IMR-90 (cell line): Measurements from ENCODE around the gene KCTD2. TPM values are rescaled to one million over a fixed set of nuclear protein-coding genes. Genes with fewer than 3 reads are reported as not detected.

Source experiments
- ATAC-seq: fragments of 200-7000 bp; cut with Tn5 transposase; 2 replicates; pipeline ENCODE4 v1.9.1; 2020; ENCODE audit warnings: low read depth, mild to moderate bottlenecking, moderate library complexity
- BruUV-seq: library from RNA; stranded (reverse); fragments of 400-500 nt; replicated peaks from 2 replicates; lab custom pipeline; 2021; lab: Mats Ljungman, UMichigan
- CTCF ChIA-PET: fragments of 300-600 bp; formaldehyde crosslinking; extraction: SDS; loops from one replicate; lab custom pipeline; 2021; ENCODE audit warnings: antibody characterized with exemption; lab: Yijun Ruan, JAX
- POLR2A ChIA-PET: fragments of 300-600 bp; sonication (Branson Sonifier 250); formaldehyde crosslinking; loops from one replicate; lab custom pipeline; 2022; ENCODE audit warnings: antibody characterized with exemption; ENCODE audit not compliant: unreplicated experiment; lab: Charles Lee
- DNase-seq: peaks from one replicate; pipeline ENCODE4 v3.0.0; 2013
- H2AFZ ChIP-seq: replicated peaks from 2 replicates; pipeline ENCODE3; 2013; ENCODE audit warnings: low read length, mild to moderate bottlenecking; ENCODE audit not compliant: poor library complexity
- H2AK5ac ChIP-seq: 2 replicates; pipeline ENCODE4 v1.6.1; 2013; ENCODE audit warnings: low read depth, low read length, inconsistent platforms
- H2AK9ac ChIP-seq: replicated peaks from 2 replicates; pipeline ENCODE3; 2013; ENCODE audit warnings: mild to moderate bottlenecking, low read depth, low read length, moderate library complexity; ENCODE audit not compliant: poor library complexity
- H2BK120ac ChIP-seq: 2 replicates; pipeline ENCODE4 v1.6.1; 2013; ENCODE audit warnings: low read depth, low read length, inconsistent platforms
- H2BK15ac ChIP-seq: 3 replicates; pipeline ENCODE4 v1.6.1; 2013; ENCODE audit warnings: low read depth, low read length, inconsistent platforms
- H2BK20ac ChIP-seq: 2 replicates; pipeline ENCODE4 v1.6.1; 2013; ENCODE audit warnings: low read depth, mild to moderate bottlenecking, inconsistent platforms, low read length, moderate library complexity
- H2BK5ac ChIP-seq: 2 replicates; pipeline ENCODE4 v1.6.1; 2013; ENCODE audit warnings: mild to moderate bottlenecking, low read depth, low read length, inconsistent platforms; ENCODE audit not compliant: poor library complexity, severe bottlenecking
- H3K14ac ChIP-seq: replicated peaks from 2 replicates; pipeline ENCODE4 v1.6.1; 2013; ENCODE audit warnings: low read depth, low read length, inconsistent platforms
- H3K18ac ChIP-seq: 2 replicates; pipeline ENCODE4 v1.6.1; 2013; ENCODE audit warnings: low read depth, low read length, control low read depth
- H3K23ac ChIP-seq: 2 replicates; pipeline ENCODE4 v1.6.1; 2013; ENCODE audit warnings: low read depth, low read length, inconsistent platforms
- H3K27ac ChIP-seq: 2 replicates; pipeline ENCODE4 v1.5.1; 2013; ENCODE audit warnings: mild to moderate bottlenecking, control low read depth, low read length; ENCODE audit not compliant: insufficient read depth
- H3K27me3 ChIP-seq: 2 replicates; pipeline ENCODE4 v1.6.1; 2013; ENCODE audit warnings: low read length; ENCODE audit not compliant: control insufficient read depth, insufficient read depth
- H3K36me3 ChIP-seq: 2 replicates; pipeline ENCODE4 v1.6.1; 2013; ENCODE audit warnings: low read length, mixed read lengths; ENCODE audit not compliant: control insufficient read depth, insufficient read depth
- H3K4ac ChIP-seq: 2 replicates; pipeline ENCODE4 v1.6.1; 2013; ENCODE audit warnings: low read depth, low read length, inconsistent platforms
- H3K4me1 ChIP-seq: 2 replicates; pipeline ENCODE4 v1.6.1; 2013; ENCODE audit warnings: low read length, mixed read lengths; ENCODE audit not compliant: control insufficient read depth, insufficient read depth
- H3K4me2 ChIP-seq: 2 replicates; pipeline ENCODE4 v1.6.1; 2013; ENCODE audit warnings: low read depth, mild to moderate bottlenecking, control low read depth, low read length, moderate library complexity
- H3K4me3 ChIP-seq: 2 replicates; pipeline ENCODE4 v1.5.1; 2013; ENCODE audit warnings: low read depth, mild to moderate bottlenecking, control low read depth, low read length, moderate library complexity; ENCODE audit not compliant: insufficient read depth
- H3K56ac ChIP-seq: 2 replicates; pipeline ENCODE4 v1.6.1; 2013; ENCODE audit warnings: low read length, inconsistent platforms; ENCODE audit not compliant: insufficient read depth; ENCODE audit errors: extremely low read depth
- H3K79me1 ChIP-seq, 2 experiments: 2 replicates each; pipeline ENCODE4 v1.6.1; 2013; ENCODE audit warnings: low read length in 2 of 2, inconsistent platforms in 1 of 2, low read depth in 1 of 2
- H3K9ac ChIP-seq: 2 replicates; pipeline ENCODE4 v1.6.1; 2013; ENCODE audit warnings: low read depth, low read length, control low read depth
- H3K9me1 ChIP-seq: 2 replicates; pipeline ENCODE4 v1.6.1; 2013; ENCODE audit warnings: low read length, inconsistent platforms; ENCODE audit not compliant: insufficient read depth
- H3K9me3 ChIP-seq: 2 replicates; pipeline ENCODE4 v1.6.1; 2013; ENCODE audit warnings: low read length; ENCODE audit not compliant: control insufficient read depth, insufficient read depth
- H4K20me1 ChIP-seq: 2 replicates; pipeline ENCODE4 v1.6.1; 2013; ENCODE audit warnings: low read length, inconsistent platforms; ENCODE audit not compliant: insufficient read depth
- H4K5ac ChIP-seq: 2 replicates; pipeline ENCODE4 v1.6.1; 2013; ENCODE audit warnings: mild to moderate bottlenecking, low read depth, low read length, control low read depth
- H4K8ac ChIP-seq, 2 experiments: 2 replicates each; pipeline ENCODE4 v1.6.1; 2013; ENCODE audit warnings: low read depth in 2 of 2, low read length in 2 of 2, control low read depth in 1 of 2, inconsistent platforms in 1 of 2
- H4K91ac ChIP-seq: 2 replicates; pipeline ENCODE4 v1.6.1; 2013; ENCODE audit warnings: low read depth, low read length, inconsistent platforms; ENCODE audit not compliant: insufficient read depth
- CEBPB ChIP-seq: IDR thresholded peaks from 2 replicates; pipeline ENCODE4 v1.6.1; 2012; ENCODE audit warnings: low read depth, low read length, improper control_type of control experiment
- CTCF ChIP-seq: conservative IDR thresholded peaks from 2 replicates; pipeline ENCODE4 v1.5.1; 2012; ENCODE audit warnings: mild to moderate bottlenecking, low read depth, low read length, improper control_type of control experiment
- FOS ChIP-seq: fragments of 150-350 bp; IDR thresholded peaks from 2 replicates; pipeline ENCODE4 v1.6.1; 2016; ENCODE audit warnings: low read depth, low read length
- MAFK ChIP-seq: IDR thresholded peaks from 2 replicates; pipeline ENCODE4 v1.6.1; 2012; ENCODE audit warnings: low read depth, low read length, improper control_type of control experiment
- MXI1 ChIP-seq: IDR thresholded peaks from 2 replicates; pipeline ENCODE4 v1.6.1; 2012; ENCODE audit warnings: low read depth, mild to moderate bottlenecking, low read length, moderate library complexity, borderline replicate concordance
- NFE2L2 ChIP-seq: fragments of 150-350 bp; IDR thresholded peaks from 2 replicates; pipeline ENCODE4 v1.6.1; 2016; ENCODE audit warnings: low read depth, mild to moderate bottlenecking, low read length
- POLR2A ChIP-seq: IDR thresholded peaks from 2 replicates; pipeline ENCODE4 v1.6.1; 2012; ENCODE audit warnings: mild to moderate bottlenecking, low read depth, low read length
- SMC3 ChIP-seq: fragments of 150-350 bp; IDR thresholded peaks from 2 replicates; pipeline ENCODE4 v1.6.1; 2016; ENCODE audit warnings: low read depth, mild to moderate bottlenecking, antibody characterized with exemption, low read length, moderate library complexity
- USF2 ChIP-seq: fragments of 150-350 bp; IDR thresholded peaks from 2 replicates; pipeline ENCODE4 v1.6.1; 2017; ENCODE audit warnings: mild to moderate bottlenecking, antibody characterized with exemption, low read length, low read depth
- WGBS, 2 experiments: methylation state at CpG; one replicate each; pipeline versions ENCODE4 v1.1.5 to v1.1.7; 2013; ENCODE audit warnings: missing lambda C conversion rate in 2 of 2; ENCODE audit not compliant: insufficient read length in 1 of 2; ENCODE audit errors: extremely low coverage in 2 of 2; 5-methylcytosine and 5-hydroxymethylcytosine counted together
- dilution Hi-C: fragments of 300-500 bp; cut with HindIII; formaldehyde crosslinking; loops from one replicate; pipeline ENCODE4 v1.14.3; 2018; ENCODE audit warnings: low sequenced_read_pairs; ENCODE audit not compliant: unreplicated experiment
- in situ Hi-C: fragments of 300-500 bp; cut with MboI; formaldehyde crosslinking; loops from 3 replicates; pipeline ENCODE4 v1.14.3; 2019; ENCODE audit warnings: low sequenced_read_pairs, inconsistent platforms, mixed read lengths
- intact Hi-C: fragments of 100-400 bp; cut with micrococcal nuclease; formaldehyde crosslinking; loops from 2 replicates; pipeline ENCODE4 v1.10.0; 2022
- polyA plus RNA-seq, 3 experiments: library from polyadenylated mRNA; depleted of rRNA; stranded (reverse); fragments of >200 nt; gene quantifications; 2 replicates each; pipeline ENCODE4 v1.2.3, GENCODE V29; 2012; ENCODE audit warnings: low replicate concordance in 1 of 3
- total RNA-seq: library from RNA; depleted of rRNA; stranded (reverse); fragments of >200 nt; gene quantifications from 2 replicates; pipeline ENCODE4 v1.2.3, GENCODE V29; 2012

The KCTD2 gene
- total and polyA plus RNA-seq, 2 of the 4 experiments (the other 2 are of a cell fraction): 9.1 to 18.4 TPM

GRCh38 chr17:75063626-75064025, 16.6 kb downstream of the KCTD2 start:
- DNase-seq: no peak
- Histone ChIP-seq H3K79me1 (peaks cover 3 to 5% of the 10 kb centered on the region in 2 experiments; a peak in 3 of 4 replicates), H3K4me2 (no peak overlapping the region), H4K91ac (no peak overlapping the region), H3K23ac (no peak overlapping the region), H3K4me3 (no peak overlapping the region), H2BK120ac (no peak overlapping the region), H4K5ac (no peak overlapping the region), H3K9ac (no peak overlapping the region), H2BK5ac (no peak overlapping the region), H3K4ac (no peak overlapping the region), H3K14ac (no peak overlapping the region), H3K4me1 (peaks cover 6% of the 10 kb centered on the region; the same call in 1 of the 2 replicates), H3K9me3 (no peaks in the 10 kb centered on the region), H4K20me1 (no peaks in the 10 kb centered on the region), H3K27me3 (no peaks in the 10 kb centered on the region), H4K8ac (no peak overlapping the region), H3K56ac (no peak overlapping the region), H3K9me1 (0 out of 2 replicates have a peak, but pooled peaks cover 3% of the 10 kb centered on the region), H2AFZ (no peak overlapping the region), H3K18ac (no peak overlapping the region), H2BK20ac (no peak overlapping the region), H3K27ac (no peak overlapping the region), H2AK5ac (no peak overlapping the region), H3K36me3 (peaks cover 46% of the 10 kb centered on the region), H2BK15ac (no peak overlapping the region), H2AK9ac (no peak overlapping the region)
- 47% methylated on average over 2 of the region's 3 CpGs; no CpG with 5 or more reads in 1 of the 2 experiments for WGBS, 2 experiments
- no TSS peak for BruUV-seq
- ChIA-PET CTCF (interaction anchor here (1.1 kb wide), 1 partner anchor 42 kb away, joined by 3 read pairs; no protein-coding TSS in a partner anchor), POLR2A (no interaction called here)
- dilution Hi-C loops (no loop called here), intact Hi-C loops (loop anchor here (5.0 to 10.0 kb wide), 2 partner anchors 49 to 141 kb away; partner anchors contain the start of gene NUP85), in situ Hi-C loops (loop anchor here (10.0 to 25.0 kb wide), 2 partner anchors 141 to 349 kb away; partner anchors contain the start of genes GRB2 and NUP85)
- no peak for TF ChIP-seq FOS
- no peak for TF ChIP-seq MAFK
- no peak for TF ChIP-seq MXI1
- no peak for TF ChIP-seq USF2
- TF ChIP-seq POLR2A: no peak
- TF ChIP-seq SMC3: no peak
- no peak for TF ChIP-seq CEBPB
- no peak for TF ChIP-seq CTCF
- no peak for TF ChIP-seq NFE2L2
- ATAC-seq: no peak
